Activated naive CD4-positive, alpha-beta T cell treated with anti-CD3 and anti-CD28 coated beads, Interleukin-2, amount 50 U/mL, for 16 hours (primary cell): ENCODE data around the gene TM9SF4.
"Not testable (repeated sequence)": the region's sequence is repeated elsewhere in the genome, so short reads cannot be mapped to it uniquely, and the experiment has no call there.

Experiments
- DNase-seq: peaks from one replicate; pipeline ENCODE4 v3.0.0-alpha.2; 2020

The TM9SF4 gene

DNA sequence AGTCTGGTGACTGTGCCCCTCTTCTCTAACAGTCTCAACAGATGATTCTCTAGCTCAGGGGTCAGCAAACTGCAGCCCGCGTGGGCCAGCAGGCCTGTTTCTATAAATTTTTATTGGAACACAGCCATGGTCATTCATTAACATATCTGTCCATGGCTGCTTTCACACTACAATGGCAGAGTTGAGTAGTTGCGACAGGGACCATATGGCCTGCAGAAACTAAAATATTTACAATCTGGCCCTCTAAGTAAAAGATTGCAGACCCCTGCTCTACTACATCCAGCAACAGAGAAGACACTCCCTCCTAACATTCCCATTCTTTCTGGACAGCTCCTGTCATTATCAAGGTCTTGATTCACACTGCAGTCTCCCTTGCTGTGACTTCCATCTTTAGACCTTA is 52.8 kb downstream of the TM9SF4 start:
- no peak for DNase-seq

DNA sequence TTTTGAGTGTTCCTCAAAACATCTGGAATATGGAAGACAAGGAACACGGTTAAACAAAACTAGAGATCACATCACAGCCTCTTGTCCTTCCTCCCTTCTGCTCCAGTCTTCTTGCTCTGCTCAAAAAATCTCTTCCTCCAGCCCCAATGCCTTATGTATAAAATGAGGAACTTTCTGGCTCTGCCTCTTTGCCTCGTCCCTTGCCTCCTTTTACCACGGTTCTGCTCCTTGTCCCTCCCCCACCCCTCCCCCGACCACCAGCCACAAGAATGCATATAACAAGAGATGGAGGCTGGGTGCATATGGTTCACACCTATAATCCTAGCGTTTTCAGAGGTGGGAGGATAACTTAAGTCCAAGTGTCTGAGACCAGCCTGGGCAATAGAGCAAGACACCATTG is 54.4 kb downstream of the TM9SF4 start:
- DNase-seq = no peak

DNA sequence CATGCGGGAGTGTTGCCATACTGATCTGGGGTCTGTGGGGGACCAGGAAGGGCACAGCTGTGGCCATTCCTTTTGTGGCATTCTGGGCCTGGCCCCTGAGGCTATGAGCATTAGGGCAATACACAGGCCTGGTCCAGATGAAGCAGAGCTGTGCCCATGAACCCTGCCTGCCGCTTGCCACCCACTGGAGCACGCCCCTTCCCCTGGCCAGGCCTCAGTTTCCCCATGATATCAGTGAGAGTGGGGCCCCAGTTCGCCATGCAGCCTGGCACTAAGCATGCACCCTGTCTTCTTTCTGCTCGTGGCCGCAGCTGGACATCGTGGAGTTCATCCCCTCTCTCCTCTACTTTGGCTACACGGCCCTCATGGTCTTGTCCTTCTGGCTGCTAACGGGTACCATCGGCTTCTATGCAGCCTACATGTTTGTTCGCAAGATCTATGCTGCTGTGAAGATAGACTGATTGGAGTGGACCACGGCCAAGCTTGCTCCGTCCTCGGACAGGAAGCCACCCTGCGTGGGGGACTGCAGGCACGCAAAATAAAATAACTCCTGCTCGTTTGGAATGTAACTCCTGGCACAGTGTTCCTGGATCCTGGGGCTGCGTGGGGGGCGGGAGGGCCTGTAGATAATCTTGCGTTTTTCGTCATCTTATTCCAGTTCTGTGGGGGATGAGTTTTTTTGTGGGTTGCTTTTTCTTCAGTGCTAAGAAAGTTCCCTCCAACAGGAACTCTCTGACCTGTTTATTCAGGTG is 55.6 kb downstream of the TM9SF4 start:
- no peak for DNase-seq

DNA sequence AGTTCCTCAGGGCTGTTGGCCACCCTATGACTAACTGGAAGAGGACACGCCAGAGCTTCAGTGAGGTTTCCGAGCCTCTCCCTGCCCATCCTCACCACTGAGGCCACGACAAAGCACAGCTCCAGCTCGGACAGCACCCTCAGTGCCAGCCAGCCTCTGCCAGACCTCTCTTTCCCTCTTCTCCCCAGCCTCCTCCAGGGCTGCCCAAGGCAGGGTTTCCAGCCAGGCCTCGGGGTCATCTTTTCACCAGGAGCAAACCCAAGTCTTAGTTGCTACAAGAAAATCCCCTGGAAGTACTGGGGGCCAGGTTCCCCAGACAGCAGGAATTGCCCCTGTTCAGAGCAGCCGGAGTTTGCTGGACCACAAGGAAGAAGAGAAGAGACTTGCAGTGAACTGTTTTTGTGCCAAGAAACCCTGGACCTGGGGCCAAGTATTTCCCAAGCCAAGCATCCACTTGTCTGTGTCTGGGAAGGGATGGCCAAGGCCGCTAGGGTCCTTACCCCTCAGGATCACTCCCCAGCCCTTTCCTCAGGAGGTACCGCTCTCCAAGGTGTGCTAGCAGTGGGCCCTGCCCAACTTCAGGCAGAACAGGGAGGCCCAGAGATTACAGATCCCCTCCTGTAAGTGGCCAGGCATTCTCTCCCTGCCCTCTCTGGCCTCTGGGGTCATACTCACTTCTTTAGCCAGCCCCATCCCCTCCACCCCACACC is 56.5 kb downstream of the TM9SF4 start:
- no peak for DNase-seq

DNA sequence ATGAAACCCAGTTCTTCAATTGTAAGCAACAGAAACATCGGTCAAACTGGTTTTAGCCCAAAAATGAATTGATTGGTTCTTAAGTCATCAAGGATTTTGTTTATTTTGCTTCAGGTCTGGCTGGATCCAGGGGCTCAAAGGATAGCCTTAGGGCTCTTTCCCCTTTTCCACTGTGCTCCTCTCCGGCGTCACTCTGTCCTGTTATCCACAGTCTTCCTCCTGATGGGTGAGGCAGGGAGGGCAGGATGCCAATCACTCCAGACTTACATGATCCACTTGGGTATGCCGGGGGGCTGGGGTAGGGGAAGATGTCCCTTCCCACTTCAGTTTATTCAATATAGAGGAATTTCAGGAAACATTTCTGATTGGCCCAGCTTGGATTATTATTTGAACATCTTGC is 58.0 kb downstream of the TM9SF4 start:
- no peak for DNase-seq

DNA sequence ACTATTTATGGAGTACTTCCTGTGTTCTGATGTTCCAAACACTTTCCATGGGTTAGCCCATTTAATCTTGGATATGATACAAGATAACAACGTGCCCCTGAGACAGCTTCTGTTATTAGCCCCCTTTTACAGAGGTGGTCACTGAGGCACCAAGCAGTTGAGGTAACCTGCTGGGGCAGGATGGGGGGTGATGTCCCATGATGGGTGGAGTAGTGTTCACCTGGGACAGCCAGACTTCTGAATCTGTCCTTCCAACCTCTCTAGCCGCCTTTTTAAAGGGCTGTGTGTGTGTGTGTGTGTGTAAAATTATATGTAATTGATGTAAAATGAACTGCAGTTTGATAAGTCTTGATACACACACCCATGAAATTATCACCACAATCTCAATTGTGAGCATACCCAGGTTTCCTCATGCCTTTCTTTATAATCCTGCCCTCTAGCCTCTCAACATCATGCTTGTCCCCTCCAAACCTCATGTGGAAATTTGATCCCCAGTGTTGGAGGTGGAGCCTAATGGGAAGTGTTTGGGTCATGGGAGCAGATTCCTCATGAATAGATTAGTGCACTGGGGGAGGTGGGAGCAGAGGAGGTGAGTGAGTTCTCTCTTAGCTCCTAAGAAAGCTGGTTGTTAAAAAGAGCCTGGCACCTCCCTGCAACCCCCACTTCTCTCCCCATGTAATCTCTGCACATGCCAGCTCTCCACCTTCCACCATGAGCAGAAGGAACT is 58.8 kb downstream of the TM9SF4 start:
- no peak for DNase-seq

DNA sequence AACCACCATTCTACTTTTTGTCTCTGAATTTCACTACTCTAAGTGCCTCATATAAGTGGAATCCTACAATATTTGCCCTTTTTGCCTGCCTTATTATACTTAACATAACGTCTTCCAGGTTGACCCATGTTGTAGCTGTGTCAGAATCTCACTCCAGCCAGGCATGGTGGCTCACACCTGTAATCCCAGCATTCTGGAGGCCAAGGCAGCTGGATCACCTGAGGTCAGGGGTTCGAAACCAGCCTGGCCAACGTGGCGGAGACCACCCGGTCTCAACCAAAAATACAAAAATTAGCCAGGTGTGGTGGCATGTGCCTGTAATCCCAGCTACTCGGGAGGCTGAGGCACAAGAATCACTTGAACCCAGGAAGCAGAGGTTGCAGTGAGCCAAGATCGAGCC is 68.2 kb downstream of the TM9SF4 start:
- not testable (repeated sequence) for DNase-seq

DNA sequence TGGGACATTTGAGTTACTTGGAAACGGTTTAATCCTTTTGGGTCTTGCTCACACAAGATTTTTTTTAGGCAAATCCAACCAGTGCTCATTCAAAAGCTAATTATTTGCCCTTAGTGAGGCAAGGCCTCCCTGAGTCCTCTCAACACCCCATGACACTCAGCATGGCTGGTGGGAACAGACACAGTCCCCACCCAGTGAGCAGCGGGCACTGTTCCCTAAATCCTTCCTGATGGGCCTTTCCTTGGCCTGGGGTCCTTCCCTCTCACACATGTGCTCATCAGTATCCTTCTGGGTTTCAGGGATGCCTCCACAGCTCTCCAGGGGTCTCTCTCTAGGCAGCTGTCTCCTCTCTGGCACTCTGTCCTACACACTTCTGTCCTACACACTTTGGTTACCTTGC is 70.0 kb downstream of the TM9SF4 start:
- DNase-seq = no peak

DNA sequence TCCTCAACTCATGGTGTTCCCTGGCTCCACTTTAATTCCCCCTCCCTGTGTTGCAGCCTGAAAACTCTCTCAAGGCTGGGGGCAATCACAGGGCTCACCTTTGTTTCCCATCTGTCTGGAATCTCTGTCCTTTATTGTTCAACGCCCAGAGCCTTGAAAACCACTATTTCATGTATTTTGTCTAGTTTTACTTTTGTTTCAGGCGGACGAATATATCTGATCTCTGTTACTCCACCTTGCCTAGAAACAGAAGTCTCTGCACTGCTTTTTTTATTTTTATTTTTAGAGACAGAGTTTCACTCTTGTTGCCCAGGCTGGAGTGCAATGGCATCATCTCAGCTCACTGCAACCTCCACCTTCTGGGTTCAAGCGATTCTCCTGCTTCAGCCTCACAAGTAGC is 70.4 kb downstream of the TM9SF4 start:
- DNase-seq = no peak

DNA sequence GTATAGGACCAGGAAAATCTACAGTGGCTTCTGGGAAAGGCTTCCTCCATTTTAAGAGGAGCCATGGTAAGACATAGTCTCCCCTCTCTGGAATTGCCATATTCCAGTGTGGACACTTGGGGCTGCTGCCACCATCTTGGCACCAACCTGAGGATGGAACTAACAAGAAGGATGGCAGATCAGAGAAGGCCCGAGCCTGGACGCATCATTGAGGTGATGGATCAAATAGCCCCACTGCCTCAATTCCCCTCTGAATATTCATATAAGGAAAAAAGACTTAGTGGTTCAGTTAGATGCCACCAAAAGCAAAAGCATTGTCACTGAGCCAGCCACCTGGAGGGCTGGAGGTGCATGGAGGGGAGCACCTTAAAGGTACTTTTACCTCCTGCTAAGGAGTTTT is 72.1 kb downstream of the TM9SF4 start:
- DNase-seq = no peak

DNA sequence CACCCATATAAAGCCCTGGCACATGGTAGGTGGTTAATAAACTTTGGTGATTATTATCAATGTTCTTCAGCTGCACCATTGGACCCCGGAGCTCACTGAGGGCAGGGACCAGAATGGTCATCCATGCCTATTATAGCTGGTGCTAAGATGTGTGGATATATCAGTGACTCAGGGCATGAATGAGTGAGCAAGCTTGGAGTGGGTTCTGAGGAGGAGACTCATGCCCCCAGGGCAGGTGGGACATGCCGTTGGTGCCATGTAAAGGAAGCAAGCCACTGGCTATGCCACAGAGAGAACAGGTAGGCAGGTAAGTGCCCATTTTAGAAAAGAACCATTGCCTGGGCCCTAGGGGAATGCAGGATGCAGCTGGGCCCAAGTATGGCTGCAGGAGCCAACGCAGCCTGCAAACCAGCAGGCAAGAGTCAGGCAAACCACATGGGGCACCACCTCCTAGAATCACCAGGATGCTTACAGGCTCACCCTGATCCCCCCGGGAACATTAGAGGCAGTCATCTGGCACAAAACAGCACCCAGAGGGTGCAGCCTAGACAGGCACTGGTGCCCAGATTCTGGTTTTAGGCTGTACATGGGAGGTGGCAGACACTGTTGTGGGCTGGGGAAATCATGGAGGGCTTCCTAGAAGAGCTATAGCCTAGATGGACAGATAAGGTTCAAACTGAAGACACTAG is 74.6 kb downstream of the TM9SF4 start:
- DNase-seq = no peak

DNA sequence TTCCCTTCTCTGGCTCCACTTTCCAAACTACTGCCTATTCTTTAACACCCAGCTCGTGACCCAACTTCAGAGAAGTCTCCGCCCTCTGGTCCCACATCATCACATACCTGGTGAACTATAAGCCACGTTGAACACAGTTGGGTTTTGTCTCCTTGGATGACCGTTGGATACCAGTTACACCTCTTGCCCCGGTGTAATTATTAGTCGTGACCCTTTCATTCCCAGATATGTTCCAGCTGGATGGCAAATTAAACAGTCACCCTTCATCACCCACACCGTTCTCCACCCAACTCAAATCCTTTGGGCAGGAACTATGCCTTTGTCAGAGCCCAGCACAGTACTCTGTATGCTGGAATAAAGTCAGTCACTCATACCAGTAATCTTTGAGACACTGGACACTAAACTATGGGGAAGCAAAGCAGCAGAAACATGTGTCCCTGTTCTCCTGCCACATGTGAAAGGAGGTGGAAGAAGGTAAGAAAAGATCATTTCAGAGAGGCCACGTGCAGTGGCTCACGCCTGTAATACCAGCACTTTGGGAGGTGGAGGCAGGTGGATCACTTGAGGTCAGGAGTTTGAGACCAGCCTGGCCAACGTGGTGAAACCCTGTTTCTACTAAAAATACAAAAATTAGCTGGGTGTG is 75.6 kb downstream of the TM9SF4 start:
- DNase-seq = no peak

DNA sequence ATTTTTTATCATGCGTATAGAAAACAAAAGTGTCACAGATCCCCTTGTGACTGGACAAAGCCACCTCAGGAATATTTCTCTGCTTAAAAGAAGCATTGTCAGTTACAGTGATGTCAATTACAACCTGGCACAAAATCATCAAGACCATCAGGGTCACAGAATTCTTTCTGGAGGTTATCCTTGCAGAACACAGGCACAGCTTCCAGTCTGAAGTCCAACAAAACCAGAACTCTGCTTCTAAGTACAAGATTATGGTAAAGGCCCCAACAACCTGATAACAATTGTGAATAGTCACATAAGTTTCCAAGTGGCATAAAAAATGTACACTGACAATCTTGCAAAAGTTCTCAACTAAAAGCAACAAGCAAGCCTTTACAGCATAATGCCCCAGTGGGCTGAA is 77.0 kb downstream of the TM9SF4 start:
- no peak for DNase-seq

DNA sequence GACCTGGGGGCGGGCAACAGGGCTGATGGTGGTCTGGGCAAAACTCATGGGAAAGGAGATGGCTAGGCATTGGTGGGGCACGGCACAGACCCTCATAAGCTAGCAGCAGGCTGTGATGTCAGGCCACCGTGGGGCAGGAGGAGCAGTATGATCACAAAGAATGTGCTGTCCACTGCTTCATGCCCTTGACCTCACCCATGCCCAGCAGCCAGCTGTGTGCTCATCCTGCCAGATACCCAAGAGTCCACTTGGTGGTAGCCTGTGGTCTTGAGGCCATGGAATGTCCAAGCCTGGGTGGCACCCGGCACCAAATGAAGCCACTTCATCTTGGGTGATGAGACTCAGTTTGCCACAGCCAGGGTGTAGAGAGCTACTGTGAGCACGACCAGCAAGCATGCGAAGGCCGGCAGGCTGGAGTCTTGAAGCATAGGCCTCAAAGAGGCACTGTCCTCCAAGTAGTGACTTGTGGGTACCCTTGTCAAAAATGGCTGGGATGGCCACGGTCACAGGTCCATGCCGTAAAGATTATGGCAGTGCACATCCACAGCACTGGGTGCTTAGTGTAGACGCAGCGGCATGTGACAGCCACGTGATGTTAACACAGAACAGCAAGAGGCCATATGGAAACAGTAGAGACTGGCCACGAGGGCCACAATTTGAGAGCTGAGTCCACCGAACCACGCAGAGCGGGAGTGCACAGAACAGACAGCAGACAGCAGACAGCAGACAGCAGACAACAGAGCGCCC is 79.0 kb downstream of the TM9SF4 start:
- no peak for DNase-seq

DNA sequence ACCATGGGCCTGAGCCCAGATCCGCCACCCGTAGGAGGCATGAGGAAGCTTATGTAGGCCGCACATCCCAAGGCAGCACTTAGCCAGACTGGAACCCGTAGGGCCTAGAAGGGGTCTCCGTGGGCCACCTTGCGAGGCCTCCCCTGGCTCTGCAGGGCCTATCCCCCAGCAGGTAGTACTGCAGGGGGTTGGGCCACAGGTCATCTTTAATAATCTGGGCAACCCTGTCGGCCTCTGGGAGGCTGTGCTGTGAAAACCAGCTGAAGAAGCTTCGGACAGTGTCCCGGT is 79.6 kb downstream of the TM9SF4 start:
- no peak for DNase-seq

DNA sequence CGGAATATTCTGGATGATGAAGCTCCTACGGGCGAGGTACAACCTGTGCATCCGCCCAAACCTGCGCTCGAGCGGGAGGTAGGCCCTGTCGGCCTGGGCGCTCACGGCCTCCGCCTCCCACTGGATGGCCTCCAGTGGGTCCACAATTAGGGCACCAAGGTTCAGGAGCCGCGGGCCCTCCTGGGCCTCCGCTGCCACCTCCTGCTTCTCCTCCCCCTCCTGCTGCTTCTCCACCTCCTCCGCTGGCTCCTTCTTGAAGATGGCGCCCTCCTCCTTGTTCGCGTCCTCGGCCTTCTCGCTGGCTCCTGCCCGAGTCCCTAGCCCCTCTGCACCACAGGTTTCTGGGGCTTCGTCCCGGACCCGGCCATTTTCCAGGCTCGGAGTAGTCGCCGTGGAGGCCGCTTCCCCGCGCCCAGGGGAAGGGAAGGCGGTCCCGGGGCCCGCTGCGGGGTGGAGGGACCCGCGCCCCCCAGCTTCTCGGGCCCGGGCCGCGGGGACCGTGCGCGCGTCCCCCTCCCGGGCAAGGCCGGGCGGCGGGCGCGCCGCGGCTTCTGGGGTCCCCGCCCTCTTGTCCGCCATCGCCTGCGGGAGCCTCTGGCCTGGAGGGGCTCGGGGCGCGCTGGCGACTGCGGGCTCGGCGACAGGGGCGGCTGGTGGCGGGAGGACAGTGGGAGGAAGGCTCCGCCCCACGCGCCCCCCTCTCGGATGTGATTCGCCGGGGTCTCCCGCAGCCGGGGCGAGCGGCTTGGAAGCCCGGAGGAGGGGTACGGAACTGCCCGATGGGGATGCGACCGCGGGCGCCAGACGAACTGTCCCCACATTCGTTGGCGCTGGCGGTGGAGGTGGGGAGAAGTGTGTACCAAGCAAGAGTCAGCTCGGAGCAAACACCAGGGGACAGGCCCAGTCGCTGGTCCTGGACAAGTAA is 80.4 kb downstream of the TM9SF4 start:
- DNase-seq = peak; percentile 40

DNA sequence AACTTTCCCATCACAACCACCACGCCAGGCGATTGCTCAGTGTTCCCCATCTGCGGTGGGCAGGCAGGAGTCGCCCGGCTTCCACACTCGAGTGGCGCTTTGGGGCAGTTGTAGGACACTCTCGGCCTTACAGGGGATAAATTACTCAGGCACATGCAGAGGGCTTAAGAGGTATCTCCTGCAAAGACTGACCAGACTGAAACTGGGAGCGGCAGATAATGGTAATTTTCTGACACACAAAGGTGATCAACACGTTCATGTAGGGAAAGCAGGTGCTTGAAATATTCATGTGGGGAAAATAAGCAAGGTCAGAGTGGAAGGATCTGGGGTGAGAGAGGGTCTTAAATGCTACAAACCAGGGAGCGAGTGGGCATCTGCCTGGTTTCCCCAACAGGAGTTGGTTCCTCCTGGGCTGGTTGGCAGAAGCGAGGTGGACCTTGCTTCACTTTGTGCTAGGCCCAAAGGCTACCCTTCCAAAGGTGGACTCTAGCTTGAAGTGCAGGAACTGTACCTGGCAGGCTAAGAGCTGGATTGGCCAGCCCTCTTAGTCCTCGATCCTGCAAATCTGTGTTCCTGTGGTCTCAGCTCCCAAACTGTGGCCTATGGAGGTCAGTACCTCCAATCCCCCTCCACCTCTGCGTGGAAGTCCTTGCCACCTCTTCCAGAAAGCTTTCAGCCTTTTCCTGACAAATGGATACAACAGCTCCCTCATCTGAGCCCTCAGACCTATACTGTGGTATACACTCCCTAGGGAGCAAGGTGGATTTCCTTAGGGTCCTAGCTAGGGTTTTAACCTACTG is 81.3 kb downstream of the TM9SF4 start:
- no peak for DNase-seq

DNA sequence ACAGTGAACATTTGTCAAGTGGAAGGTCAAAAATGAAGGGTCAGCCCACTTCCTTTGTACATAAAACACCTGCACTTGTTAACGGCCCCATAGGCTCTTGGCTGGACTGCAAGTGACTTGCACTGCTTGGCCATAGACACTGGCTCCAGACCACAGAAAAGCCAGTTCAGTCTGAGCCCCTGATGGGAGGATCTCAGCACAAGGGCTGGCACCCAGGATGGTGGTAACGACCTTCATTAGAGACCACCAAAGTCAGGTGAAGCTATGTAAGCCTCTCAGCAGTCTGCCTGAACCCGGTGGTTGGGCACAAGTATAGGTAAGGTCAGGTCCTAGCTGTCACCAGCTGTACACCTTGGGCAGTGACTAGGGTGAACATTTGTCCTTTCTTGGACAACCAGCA is 81.9 kb downstream of the TM9SF4 start:
- DNase-seq = no peak

DNA sequence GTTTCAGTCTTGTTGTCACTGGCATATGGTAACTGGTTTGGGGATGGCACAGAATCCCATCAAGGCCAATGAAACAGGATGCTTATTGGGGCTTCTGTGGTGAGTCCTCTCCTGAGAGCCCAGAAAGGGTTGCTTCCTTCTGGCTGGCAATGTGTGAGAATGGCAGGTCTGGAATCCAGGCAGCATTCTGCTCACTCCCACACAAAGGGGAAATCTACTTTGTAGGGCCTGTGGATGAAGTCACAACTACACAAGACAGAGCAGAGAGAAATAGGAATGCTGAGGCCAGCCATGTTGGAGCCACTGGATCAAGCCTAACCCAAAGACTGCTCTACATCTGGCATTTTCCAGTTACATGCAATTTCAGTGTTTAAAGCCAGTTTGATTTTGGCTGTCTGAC is 82.4 kb downstream of the TM9SF4 start:
- no peak for DNase-seq

DNA sequence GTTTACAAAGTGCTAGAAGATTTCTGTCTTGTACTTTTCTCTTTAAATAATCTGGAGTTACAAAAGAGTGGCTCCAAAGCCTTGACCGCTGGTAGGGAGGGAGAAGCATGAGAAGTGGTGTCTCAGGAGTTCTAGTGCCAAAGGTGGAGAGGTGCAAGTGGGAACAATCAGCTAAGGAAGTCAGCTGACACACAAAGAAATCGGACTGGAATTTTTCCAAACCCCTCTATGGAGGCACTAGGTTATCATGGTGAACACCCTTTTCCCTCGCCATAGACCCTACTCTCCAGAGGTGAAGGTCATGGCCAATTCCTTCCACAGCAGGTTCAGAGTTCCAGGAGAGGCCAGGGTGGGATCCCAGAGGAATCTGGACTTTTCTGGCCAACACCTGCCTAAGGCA is 83.2 kb downstream of the TM9SF4 start:
- DNase-seq = no peak
